Activated T-helper 2 cell treated with anti-CD3 and anti-CD28 coated beads, Interferon-gamma antibody, Interleukin-2, Interleukin-4, amounts not matched to agents 10 μg/mL and 5 μg/mL and 100 μg/mL, durations not matched to agents 14 hours and 24 hours and 36 hours (primary cell): ENCODE data around the gene RGS7. TPM values are rescaled to one million over a fixed set of nuclear protein-coding genes. Genes with fewer than 3 reads are reported as not detected.

Experiments
- DNase-seq: peaks from one replicate; pipeline ENCODE4 v3.0.0; 2021; ENCODE audit warnings: low spot score
- H3K27ac Mint-ChIP-seq: one replicate; pipeline ENCODE4 v1.8.0; 2021; ENCODE audit warnings: mixed read lengths
- H3K27me3 Mint-ChIP-seq: one replicate; pipeline ENCODE4 v1.8.0; 2021; ENCODE audit warnings: low read depth, mixed read lengths
- H3K36me3 Mint-ChIP-seq: one replicate; pipeline ENCODE4 v1.8.0; 2021; ENCODE audit warnings: low read depth, mixed read lengths
- H3K4me1 Mint-ChIP-seq: one replicate; pipeline ENCODE4 v1.8.0; 2021; ENCODE audit warnings: low read depth, mixed read lengths
- H3K4me3 Mint-ChIP-seq: one replicate; pipeline ENCODE4 v1.8.0; 2021; ENCODE audit warnings: low read depth, mild to moderate bottlenecking, moderate library complexity, mixed read lengths
- H3K9me3 Mint-ChIP-seq: one replicate; pipeline ENCODE4 v1.8.0; 2021; ENCODE audit warnings: mixed read lengths
- intact Hi-C: fragments of 100-400 bp; cut with micrococcal nuclease; formaldehyde crosslinking; loops from one replicate; pipeline ENCODE4 v1.15.1; 2023
- total RNA-seq: library from RNA; stranded (reverse); gene quantifications from 2 replicates; pipeline ENCODE4 v1.2.3, GENCODE V29; 2022

RGS7 gene
- total RNA-seq, 1 donor from 2014 or later: not detected

- H3K27me3 Mint-ChIP-seq: no peaks in the 10 kb centered on the region
- DNase-seq: no peak
- H3K9me3 Mint-ChIP-seq: peaks cover 3% of the 10 kb centered on the region
- no peaks in the 10 kb centered on the region for H3K4me1 Mint-ChIP-seq
- H3K27ac Mint-ChIP-seq: no peak overlapping the region
- no peaks in the 10 kb centered on the region for H3K36me3 Mint-ChIP-seq
- H3K4me3 Mint-ChIP-seq: no peak overlapping the region
- intact Hi-C loops: no loop called here
These were observed 401.0 kb downstream of the RGS7 start for GRCh38 chr1:240956020-240956419.

GRCh38 chr1:240947438-240948224 lies 409.4 kb downstream of the RGS7 start:
- Mint-ChIP-seq H3K27ac (no peak overlapping the region), H3K9me3 (no peaks in the 10 kb centered on the region), H3K4me3 (no peak overlapping the region), H3K36me3 (no peaks in the 10 kb centered on the region), H3K4me1 (no peaks in the 10 kb centered on the region), H3K27me3 (no peaks in the 10 kb centered on the region)
- DNase-seq: no peak
- intact Hi-C loops: no loop called here

GRCh38 chr1:240946926-240947325 lies 410.1 kb downstream of the RGS7 start:
- H3K36me3 Mint-ChIP-seq: no peaks in the 10 kb centered on the region
- no peaks in the 10 kb centered on the region for H3K27me3 Mint-ChIP-seq
- H3K4me1 Mint-ChIP-seq: no peaks in the 10 kb centered on the region
- intact Hi-C loops: no loop called here
- DNase-seq: no peak
- H3K27ac Mint-ChIP-seq: no peak overlapping the region
- no peak overlapping the region for H3K4me3 Mint-ChIP-seq
- no peaks in the 10 kb centered on the region for H3K9me3 Mint-ChIP-seq

- Mint-ChIP-seq H3K36me3 (no peaks in the 10 kb centered on the region), H3K4me3 (no peak overlapping the region), H3K4me1 (no peaks in the 10 kb centered on the region), H3K27ac (no peak overlapping the region), H3K27me3 (no peaks in the 10 kb centered on the region), H3K9me3 (peaks cover 5% of the 10 kb centered on the region)
- DNase-seq: no peak
- intact Hi-C loops: no loop called here
These were observed 414.1 kb downstream of the RGS7 start for GRCh38 chr1:240942901-240943300.

GRCh38 chr1:240941701-240942370 lies 415.2 kb downstream of the RGS7 start:
- Mint-ChIP-seq H3K36me3 (no peaks in the 10 kb centered on the region), H3K9me3 (peaks cover 13% of the 10 kb centered on the region), H3K27ac (no peak overlapping the region), H3K4me1 (no peaks in the 10 kb centered on the region), H3K4me3 (no peak overlapping the region), H3K27me3 (no peaks in the 10 kb centered on the region)
- intact Hi-C loops: no loop called here
- DNase-seq: no peak

GRCh38 chr1:240936911-240937668 lies 419.9 kb downstream of the RGS7 start:
- intact Hi-C loops: no loop called here
- Mint-ChIP-seq H3K9me3 (peaks cover 21% of the 10 kb centered on the region), H3K4me3 (no peak overlapping the region), H3K27me3 (no peaks in the 10 kb centered on the region), H3K36me3 (no peaks in the 10 kb centered on the region), H3K4me1 (no peaks in the 10 kb centered on the region), H3K27ac (no peak overlapping the region)
- DNase-seq: no peak

GRCh38 chr1:240935920-240936319 lies 421.1 kb downstream of the RGS7 start:
- H3K4me3 Mint-ChIP-seq: no peak overlapping the region
- DNase-seq: no peak
- no peaks in the 10 kb centered on the region for H3K36me3 Mint-ChIP-seq
- peaks cover 23% of the 10 kb centered on the region for H3K9me3 Mint-ChIP-seq
- H3K27me3 Mint-ChIP-seq: no peaks in the 10 kb centered on the region
- intact Hi-C loops: no loop called here
- no peak overlapping the region for H3K27ac Mint-ChIP-seq
- H3K4me1 Mint-ChIP-seq: no peaks in the 10 kb centered on the region

GRCh38 chr1:240931031-240931430 lies 426.0 kb downstream of the RGS7 start:
- no peaks in the 10 kb centered on the region for H3K36me3 Mint-ChIP-seq

GRCh38 chr1:240928265-240928664 lies 428.7 kb downstream of the RGS7 start:
- no peaks in the 10 kb centered on the region for H3K27me3 Mint-ChIP-seq
- no peaks in the 10 kb centered on the region for H3K4me1 Mint-ChIP-seq
- H3K9me3 Mint-ChIP-seq: peaks cover 37% of the 10 kb centered on the region
- H3K27ac Mint-ChIP-seq: no peak overlapping the region
- intact Hi-C loops: no loop called here
- DNase-seq: no peak
- no peaks in the 10 kb centered on the region for H3K36me3 Mint-ChIP-seq
- H3K4me3 Mint-ChIP-seq: no peak overlapping the region

More at GRCh38 chr1:240931031-240931430, 426.0 kb downstream of the RGS7 start:
- Mint-ChIP-seq H3K27me3 (no peaks in the 10 kb centered on the region), H3K9me3 (peaks cover 33% of the 10 kb centered on the region), H3K27ac (no peak overlapping the region), H3K4me3 (no peak overlapping the region), H3K4me1 (no peaks in the 10 kb centered on the region)
- no peak for DNase-seq
- intact Hi-C loops: no loop called here

GRCh38 chr1:240927821-240928220 lies 429.2 kb downstream of the RGS7 start:
- Mint-ChIP-seq H3K27me3 (no peaks in the 10 kb centered on the region), H3K4me1 (no peaks in the 10 kb centered on the region), H3K27ac (no peak overlapping the region), H3K9me3 (peaks cover 37% of the 10 kb centered on the region), H3K4me3 (no peak overlapping the region), H3K36me3 (no peaks in the 10 kb centered on the region)
- intact Hi-C loops: no loop called here
- DNase-seq: no peak

GRCh38 chr1:240925273-240925672 lies 431.7 kb downstream of the RGS7 start:
- Mint-ChIP-seq H3K27me3 (no peaks in the 10 kb centered on the region), H3K9me3 (peaks cover 40% of the 10 kb centered on the region), H3K36me3 (no peaks in the 10 kb centered on the region), H3K27ac (no peak overlapping the region), H3K4me3 (no peak overlapping the region), H3K4me1 (no peaks in the 10 kb centered on the region)
- DNase-seq: no peak
- intact Hi-C loops: no loop called here

GRCh38 chr1:240917976-240918375 lies 439.0 kb downstream of the RGS7 start:
- no peak for DNase-seq
- no peaks in the 10 kb centered on the region for H3K27me3 Mint-ChIP-seq
- no peaks in the 10 kb centered on the region for H3K36me3 Mint-ChIP-seq
- H3K27ac Mint-ChIP-seq: no peak overlapping the region
- H3K4me3 Mint-ChIP-seq: no peak overlapping the region
- H3K4me1 Mint-ChIP-seq: no peaks in the 10 kb centered on the region
- H3K9me3 Mint-ChIP-seq: peaks cover 17% of the 10 kb centered on the region
- intact Hi-C loops: no loop called here

- Mint-ChIP-seq H3K27ac (no peak overlapping the region), H3K9me3 (peaks cover 16% of the 10 kb centered on the region), H3K4me1 (no peaks in the 10 kb centered on the region), H3K36me3 (no peaks in the 10 kb centered on the region), H3K4me3 (no peak overlapping the region), H3K27me3 (no peaks in the 10 kb centered on the region)
- intact Hi-C loops: no loop called here
- no peak for DNase-seq
These were observed 442.5 kb downstream of the RGS7 start for GRCh38 chr1:240914506-240914905.
